Type B pancreatic cell (in vitro differentiated cells): ENCODE measurements around the gene SLCO2B1. TPM values are rescaled to one million over a fixed set of nuclear protein-coding genes. Genes with fewer than 3 reads are reported as not detected.

Experiments used
- DNase-seq: peaks from one replicate; pipeline ENCODE4 v3.0.0; 2021; ENCODE audit warnings: mixed read lengths; ENCODE audit not compliant: unreplicated experiment; ENCODE audit errors: extremely low spot score
- H3K27ac Mint-ChIP-seq: 2 replicates; pipeline ENCODE4 v1.8.0; 2021; ENCODE audit warnings: mild to moderate bottlenecking, mixed read lengths
- H3K27me3 Mint-ChIP-seq: 2 replicates; pipeline ENCODE4 v1.8.0; 2021; ENCODE audit warnings: mixed read lengths
- H3K36me3 Mint-ChIP-seq: 2 replicates; pipeline ENCODE4 v1.8.0; 2021; ENCODE audit warnings: mixed read lengths
- H3K4me1 Mint-ChIP-seq: one replicate; pipeline ENCODE4 v1.8.0; 2021; ENCODE audit warnings: mixed read lengths; ENCODE audit not compliant: unreplicated experiment
- H3K4me3 Mint-ChIP-seq: 2 replicates; pipeline ENCODE4 v1.8.0; 2021; ENCODE audit warnings: mild to moderate bottlenecking, mixed read lengths
- H3K9me3 Mint-ChIP-seq: 2 replicates; pipeline ENCODE4 v1.8.0; 2021; ENCODE audit warnings: mixed read lengths
- total RNA-seq: library from RNA; stranded (reverse); gene quantifications from 2 replicates; pipeline ENCODE4 v1.2.1, GENCODE V29; 2021; ENCODE audit warnings: low replicate concordance
- TF ChIP-seq, protein P1 (sequence below): fragments of 200-600 bp; sonication (generic); conservative IDR thresholded peaks from 2 replicates; pipeline ENCODE4 v1.5.0; 2021; ENCODE audit warnings: antibody characterized with exemption, mild to moderate bottlenecking

The SLCO2B1 gene
- total RNA-seq, 1 donor from 2014 or later: 5.6 TPM

DNA sequence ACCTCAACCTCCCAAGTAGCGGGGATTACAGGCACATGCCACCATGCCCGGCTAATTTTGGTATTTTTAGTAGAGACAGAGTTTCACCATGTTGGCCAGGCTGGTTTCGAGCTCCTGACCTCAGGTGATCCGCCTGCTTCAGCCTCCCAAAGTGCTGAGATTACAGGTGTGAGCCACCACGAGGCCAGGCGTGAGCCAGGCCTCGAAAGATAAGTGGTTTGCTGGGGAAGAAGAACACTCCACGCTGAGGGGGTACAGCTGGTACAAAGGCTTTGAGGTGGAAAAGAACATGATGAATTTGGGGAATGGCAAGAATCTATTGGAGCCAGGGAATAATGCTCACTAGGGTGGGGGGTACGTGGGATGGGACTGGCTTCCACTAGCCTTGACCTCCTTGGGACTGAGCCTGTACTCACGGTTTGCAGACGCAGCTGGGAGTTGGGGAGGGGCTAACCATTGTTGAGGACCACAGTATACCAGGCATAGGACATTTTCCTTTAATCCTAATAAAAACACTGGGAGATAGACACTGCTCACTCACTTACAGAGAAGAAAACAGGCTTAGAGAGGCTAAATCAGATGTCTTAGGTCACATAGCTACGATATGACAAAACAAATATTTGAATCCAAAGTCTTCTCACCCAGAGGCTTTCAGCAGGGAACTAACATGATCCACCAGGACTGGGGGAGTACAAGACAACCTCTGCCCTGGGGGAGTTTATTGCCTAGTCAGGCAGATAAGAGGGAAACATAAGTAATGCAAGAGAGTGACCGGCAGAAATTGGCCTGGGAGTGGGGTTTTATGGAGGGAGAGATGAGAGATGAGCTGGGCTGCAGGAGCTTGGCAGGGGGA lies 4.9 kb downstream of the SLCO2B1 start:
- Mint-ChIP-seq H3K36me3 (no peaks in the 10 kb centered on the region), H3K27ac (peak overlapping the region; percentile 46), H3K4me1 (peaks cover 3% of the 10 kb centered on the region), H3K4me3 (peak overlapping the region; percentile 46), H3K9me3 (peaks cover 4% of the 10 kb centered on the region), H3K27me3 (no peaks in the 10 kb centered on the region)
- no peak for DNase-seq
- TF ChIP-seq, protein P1, sequence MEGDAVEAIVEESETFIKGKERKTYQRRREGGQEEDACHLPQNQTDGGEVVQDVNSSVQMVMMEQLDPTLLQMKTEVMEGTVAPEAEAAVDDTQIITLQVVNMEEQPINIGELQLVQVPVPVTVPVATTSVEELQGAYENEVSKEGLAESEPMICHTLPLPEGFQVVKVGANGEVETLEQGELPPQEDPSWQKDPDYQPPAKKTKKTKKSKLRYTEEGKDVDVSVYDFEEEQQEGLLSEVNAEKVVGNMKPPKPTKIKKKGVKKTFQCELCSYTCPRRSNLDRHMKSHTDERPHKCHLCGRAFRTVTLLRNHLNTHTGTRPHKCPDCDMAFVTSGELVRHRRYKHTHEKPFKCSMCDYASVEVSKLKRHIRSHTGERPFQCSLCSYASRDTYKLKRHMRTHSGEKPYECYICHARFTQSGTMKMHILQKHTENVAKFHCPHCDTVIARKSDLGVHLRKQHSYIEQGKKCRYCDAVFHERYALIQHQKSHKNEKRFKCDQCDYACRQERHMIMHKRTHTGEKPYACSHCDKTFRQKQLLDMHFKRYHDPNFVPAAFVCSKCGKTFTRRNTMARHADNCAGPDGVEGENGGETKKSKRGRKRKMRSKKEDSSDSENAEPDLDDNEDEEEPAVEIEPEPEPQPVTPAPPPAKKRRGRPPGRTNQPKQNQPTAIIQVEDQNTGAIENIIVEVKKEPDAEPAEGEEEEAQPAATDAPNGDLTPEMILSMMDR: no peak

DNA sequence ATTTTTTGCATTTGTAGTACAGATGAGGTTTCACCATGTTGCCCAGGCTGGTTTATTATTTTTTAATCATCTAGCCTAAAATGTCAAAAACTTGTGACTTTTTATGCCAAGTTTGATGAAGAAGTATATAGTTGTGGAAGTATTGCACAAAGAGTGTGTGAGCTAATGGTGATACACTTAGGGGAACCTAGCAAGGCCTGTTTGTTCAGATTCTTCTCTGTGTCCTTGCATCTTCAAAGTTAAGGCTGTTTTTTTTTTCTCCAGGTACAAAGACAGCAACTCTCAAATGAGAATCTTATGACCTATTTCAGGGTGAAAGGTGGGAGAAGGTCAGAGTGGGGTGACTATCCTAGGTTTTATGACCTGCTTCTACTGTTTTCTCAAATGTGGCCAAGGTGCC lies 7.3 kb downstream of the SLCO2B1 start:
- H3K9me3 Mint-ChIP-seq: peaks cover 9% of the 10 kb centered on the region
- H3K4me3 Mint-ChIP-seq: no peak overlapping the region
- TF ChIP-seq, protein P1: no peak
- no peaks in the 10 kb centered on the region for H3K36me3 Mint-ChIP-seq
- no peaks in the 10 kb centered on the region for H3K27me3 Mint-ChIP-seq
- peaks cover 3% of the 10 kb centered on the region for H3K4me1 Mint-ChIP-seq
- peak overlapping the region; percentile 71 for H3K27ac Mint-ChIP-seq
- DNase-seq: no peak

DNA sequence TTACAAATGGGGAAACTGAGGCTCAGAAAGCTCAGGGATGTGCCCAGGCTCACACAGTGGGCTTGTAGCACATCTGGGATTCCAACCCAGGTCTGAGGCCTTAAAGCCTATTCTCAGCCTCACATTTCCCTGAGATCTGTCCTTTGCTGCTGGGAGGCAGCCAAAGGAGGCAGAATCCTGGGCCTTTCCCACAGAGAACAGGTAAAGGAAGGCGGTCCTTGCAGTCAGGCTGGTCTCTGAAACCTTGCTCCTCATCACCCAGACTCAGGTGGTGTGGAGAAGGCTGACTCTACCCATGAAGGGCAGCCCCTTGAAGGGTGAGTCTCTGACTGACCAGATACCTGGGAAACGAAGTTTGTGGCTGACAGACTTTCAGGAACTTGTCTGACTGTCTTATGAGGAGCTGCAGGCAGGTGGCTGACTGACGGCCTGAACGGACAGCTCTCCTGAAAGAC lies 7.8 kb downstream of the SLCO2B1 start:
- Mint-ChIP-seq H3K4me3 (no peak overlapping the region), H3K27me3 (no peaks in the 10 kb centered on the region), H3K9me3 (peaks cover 9% of the 10 kb centered on the region), H3K4me1 (peaks cover 3% of the 10 kb centered on the region), H3K27ac (peak overlapping the region; percentile 71), H3K36me3 (no peaks in the 10 kb centered on the region)
- DNase-seq: no peak
- TF ChIP-seq, protein P1: no peak

DNA sequence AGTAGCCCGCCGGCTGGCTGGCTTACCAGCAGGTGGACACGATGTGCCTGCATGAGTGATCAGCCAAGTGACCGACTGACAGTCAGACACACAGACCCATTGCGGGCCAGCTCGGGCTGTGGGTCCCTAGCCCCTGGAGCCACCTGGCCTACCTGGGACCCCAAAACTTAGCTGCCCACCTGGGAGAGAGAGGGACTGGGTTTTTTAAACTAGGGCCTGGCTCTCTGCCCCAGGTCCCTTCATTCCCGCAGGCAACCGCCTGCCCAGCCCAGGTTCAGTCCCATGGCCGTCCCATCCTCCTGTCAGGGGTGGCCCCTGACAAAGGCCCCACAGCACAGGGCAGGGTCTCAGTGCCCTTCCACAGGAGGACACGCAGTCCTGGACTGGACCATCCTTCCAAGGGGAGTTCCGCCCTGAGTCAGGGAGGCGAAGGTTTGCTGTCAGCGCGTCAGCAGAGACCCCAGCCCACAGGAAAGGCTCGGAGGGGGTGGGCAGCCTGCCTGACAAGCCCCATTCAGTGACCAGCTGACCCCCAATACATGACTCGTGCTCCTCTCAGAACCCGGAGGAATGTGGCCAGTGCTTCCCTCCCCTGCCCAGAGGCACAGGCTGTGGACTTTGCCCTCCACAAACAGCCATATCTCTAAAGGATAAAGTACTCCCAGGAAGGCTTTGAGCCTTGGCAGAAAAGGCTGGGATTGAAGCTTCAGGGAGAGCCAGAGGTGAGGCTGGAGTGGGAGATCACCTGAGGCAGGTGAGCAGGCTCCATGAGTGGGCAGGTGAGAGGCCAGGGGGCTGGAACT lies 8.4 kb downstream of the SLCO2B1 start:
- TF ChIP-seq, protein P1: no peak
- no peaks in the 10 kb centered on the region for H3K27me3 Mint-ChIP-seq
- H3K27ac Mint-ChIP-seq: no peak overlapping the region
- H3K4me3 Mint-ChIP-seq: peak overlapping the region; percentile 47
- H3K4me1 Mint-ChIP-seq: peaks cover 3% of the 10 kb centered on the region
- no peak for DNase-seq
- peaks cover 9% of the 10 kb centered on the region for H3K9me3 Mint-ChIP-seq
- no peaks in the 10 kb centered on the region for H3K36me3 Mint-ChIP-seq

DNA sequence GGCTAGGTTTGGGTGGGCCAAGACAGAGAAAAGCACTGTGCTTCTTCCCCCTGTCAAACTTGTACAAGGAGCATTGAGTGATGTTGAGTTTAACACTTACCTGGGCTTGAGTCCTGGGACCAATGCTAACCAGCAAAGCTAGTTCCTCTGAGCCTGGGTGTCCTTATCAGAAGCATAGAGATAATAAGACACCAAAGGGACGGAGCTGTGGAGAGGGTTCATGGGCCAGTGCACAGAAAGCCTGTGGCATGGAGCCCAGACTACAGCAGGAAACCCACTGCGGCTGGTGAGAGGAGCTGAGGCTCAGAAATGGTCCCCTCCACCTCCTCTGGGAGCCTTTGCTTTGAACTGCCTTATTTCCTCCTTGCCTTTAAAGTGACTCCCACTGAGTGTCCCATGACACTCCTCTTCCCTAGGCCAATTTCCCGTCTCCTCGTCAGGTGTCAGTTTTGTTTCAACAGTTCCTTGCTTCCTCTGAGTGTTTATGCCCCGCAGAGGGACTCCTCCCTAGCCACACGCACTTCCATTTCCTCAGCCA lies 9.4 kb downstream of the SLCO2B1 start:
- DNase-seq: no peak
- peak overlapping the region; percentile 7 for H3K27ac Mint-ChIP-seq

More for the DNA sequence above, 9.4 kb downstream of the SLCO2B1 start:
- peaks cover 3% of the 10 kb centered on the region for H3K4me1 Mint-ChIP-seq
- no peaks in the 10 kb centered on the region for H3K27me3 Mint-ChIP-seq
- TF ChIP-seq, protein P1: no peak
- H3K36me3 Mint-ChIP-seq: no peaks in the 10 kb centered on the region
- peak overlapping the region; percentile 6 for H3K4me3 Mint-ChIP-seq
- peaks cover 9% of the 10 kb centered on the region for H3K9me3 Mint-ChIP-seq
